ENCODE measurements around the gene PLCG2. TPM values are rescaled to one million over a fixed set of nuclear protein-coding genes. Genes with fewer than 3 reads are reported as not detected.
A peak's percentile ranks its signal among the peaks of the same experiment; 100 is the strongest.

Gene PLCG2
- total RNA-seq, 1 donor from 2014 or later = 5.7 TPM

GRCh38 chr16:81780350-81780749, 1.3 kb downstream of the PLCG2 start:
- DNase-seq (ENCODE audit: low spot score in 2 of 2, unreplicated experiment in 2 of 2) = no peak
- Mint-ChIP-seq H3K27ac (no peak overlapping the region), H3K4me1 (peaks cover 14% of the 10 kb centered on the region), H3K27me3 (ENCODE audit: low read depth) (peaks cover 70% of the 10 kb centered on the region), H3K9me3 (no peaks in the 10 kb centered on the region), H3K36me3 (no peaks in the 10 kb centered on the region), H3K4me3 (peak overlapping the region; percentile 78)
- no peak for TF ChIP-seq CTCF (IDR thresholded peaks at IDR 0.05; ENCODE audit: unreplicated experiment)

- H3K9me3 Mint-ChIP-seq = no peaks in the 10 kb centered on the region
- peaks cover 59% of the 10 kb centered on the region for H3K27me3 Mint-ChIP-seq (ENCODE audit: low read depth)
- H3K4me3 Mint-ChIP-seq = no peak overlapping the region
- peaks cover 22% of the 10 kb centered on the region for H3K4me1 Mint-ChIP-seq
- no peaks in the 10 kb centered on the region for H3K36me3 Mint-ChIP-seq
- no peak for DNase-seq (ENCODE audit: low spot score in 2 of 2, unreplicated experiment in 2 of 2)
- H3K27ac Mint-ChIP-seq = no peak overlapping the region
- TF ChIP-seq CTCF (IDR thresholded peaks at IDR 0.05; ENCODE audit: unreplicated experiment) = no peak
Measured at GRCh38 chr16:81782236-81782635, 3.1 kb downstream of the PLCG2 start.

- Mint-ChIP-seq H3K27me3 (ENCODE audit: low read depth) (peaks cover 44% of the 10 kb centered on the region), H3K4me1 (peaks cover 19% of the 10 kb centered on the region), H3K36me3 (no peaks in the 10 kb centered on the region), H3K27ac (no peak overlapping the region), H3K4me3 (no peak overlapping the region), H3K9me3 (no peaks in the 10 kb centered on the region)
- TF ChIP-seq CTCF (IDR thresholded peaks at IDR 0.05; ENCODE audit: unreplicated experiment) = no peak
- DNase-seq (ENCODE audit: low spot score in 2 of 2, unreplicated experiment in 2 of 2) = no peak
Measured at GRCh38 chr16:81784072-81784795, 5.1 kb downstream of the PLCG2 start.

GRCh38 chr16:81785138-81785924, 6.2 kb downstream of the PLCG2 start:
- Mint-ChIP-seq H3K4me3 (no peak overlapping the region), H3K4me1 (peaks cover 15% of the 10 kb centered on the region), H3K27me3 (ENCODE audit: low read depth) (peaks cover 36% of the 10 kb centered on the region), H3K9me3 (no peaks in the 10 kb centered on the region), H3K36me3 (no peaks in the 10 kb centered on the region), H3K27ac (no peak overlapping the region)
- TF ChIP-seq CTCF (IDR thresholded peaks at IDR 0.05; ENCODE audit: unreplicated experiment) = no peak
- no peak for DNase-seq (ENCODE audit: low spot score in 2 of 2, unreplicated experiment in 2 of 2)

- H3K36me3 Mint-ChIP-seq = no peaks in the 10 kb centered on the region
- no peak for DNase-seq (ENCODE audit: low spot score in 2 of 2, unreplicated experiment in 2 of 2)
- no peak overlapping the region for H3K27ac Mint-ChIP-seq
- peaks cover 30% of the 10 kb centered on the region for H3K27me3 Mint-ChIP-seq (ENCODE audit: low read depth)
- TF ChIP-seq CTCF (IDR thresholded peaks at IDR 0.05; ENCODE audit: unreplicated experiment) = no peak
- H3K4me1 Mint-ChIP-seq = peaks cover 20% of the 10 kb centered on the region
- H3K4me3 Mint-ChIP-seq = no peak overlapping the region
- no peaks in the 10 kb centered on the region for H3K9me3 Mint-ChIP-seq
Measured at GRCh38 chr16:81786321-81786720, 7.2 kb downstream of the PLCG2 start.

All from mesothelial cell of epicardium (in vitro differentiated cells).